ENCODE results near the gene CCDC154. TPM values are rescaled to one million over a fixed set of nuclear protein-coding genes. Genes with fewer than 3 reads are reported as not detected.

Gene CCDC154
- total and polyA plus RNA-seq, 2 experiments from 2014 or later: 0.31 TPM; not detected in 1

GRCh38 chr16:1455190-1456171, 11.1 kb upstream of the CCDC154 start:
- no peak for ATAC-seq
- H3K27me3 ChIP-seq (ENCODE audit: insufficient read depth): no peaks in the 10 kb centered on the region
- no peak overlapping the region for H3K4me3 Mint-ChIP-seq
- no peaks in the 10 kb centered on the region for H4K20me1 ChIP-seq (replicated peaks; ENCODE audit: insufficient read depth)
- no peaks in the 10 kb centered on the region for H3K4me1 ChIP-seq (ENCODE audit: insufficient read depth)
- TF ChIP-seq CTCF (conservative IDR thresholded peaks at IDR 0.05; ENCODE audit: low read depth in 2 of 2) (no peak), CREB1 (CRISPR knock-in tag; IDR thresholded peaks at IDR 0.05; ENCODE audit: low read depth) (no peak), NANOG (IDR thresholded peaks at IDR 0.05; ENCODE audit: borderline replicate concordance) (no peak), ZNF114 (CRISPR knock-in tag; IDR thresholded peaks at IDR 0.05) (no peak), ZNF462 (CRISPR knock-in tag; IDR thresholded peaks at IDR 0.05) (no peak)
- H3K4me2 ChIP-seq: no peak overlapping the region
- no peaks in the 10 kb centered on the region for H3K79me2 ChIP-seq (replicated peaks; ENCODE audit: insufficient read depth)
- H3K27ac Mint-ChIP-seq: no peak overlapping the region
- H3F3A ChIP-seq (replicated peaks; ENCODE audit: low read depth): no peaks in the 10 kb centered on the region
- H3K4me3 ChIP-seq: no peak overlapping the region
- peaks cover 2% of the 10 kb centered on the region for H3K27me3 Mint-ChIP-seq (ENCODE audit: insufficient read depth, low read depth, poor library complexity)
- no peaks in the 10 kb centered on the region for H3K9me3 Mint-ChIP-seq
- DNase-seq (ENCODE audit: low spot score): no peak
- no peaks in the 10 kb centered on the region for H3K36me3 ChIP-seq (ENCODE audit: insufficient read depth)
- H2AFZ ChIP-seq: no peak overlapping the region
- peaks cover 12% of the 10 kb centered on the region; the same call in 2 of the 3 replicates for H3K36me3 Mint-ChIP-seq (ENCODE audit: low read depth)
- no peaks in the 10 kb centered on the region for H3K9me2 ChIP-seq (ENCODE audit: insufficient read depth)
- H3K27ac ChIP-seq (ENCODE audit: low read depth): no peak overlapping the region
- H3K4me1 Mint-ChIP-seq: no peaks in the 10 kb centered on the region; the same call in 2 of the 3 replicates

Data from GM23338 (cell line).